Vagina (tissue), 2 donors: ENCODE data around the gene LHX1.

Source experiments
- POLR2A ChIP-seq, 2 donors: fragments of 450-650 bp; IDR thresholded peaks; one replicate each; pipeline ENCODE4 v1.6.1; 2017; ENCODE audit warnings: antibody characterized with exemption in 2 of 2, mild to moderate bottlenecking in 2 of 2, moderate library complexity in 2 of 2
- POLR2AphosphoS5 ChIP-seq, 2 donors: sonication (generic); formaldehyde crosslinking; IDR thresholded peaks; one replicate each; pipeline ENCODE4 v1.9.0; 2017; ENCODE audit warnings: antibody characterized with exemption in 2 of 2, mild to moderate bottlenecking in 2 of 2, low read depth in 1 of 2; ENCODE audit not compliant: insufficient read depth in 1 of 2
- TF ChIP-seq, protein P1 (sequence below), 3 experiments: fragments of 450-650 bp in 2 of 3; fragments of 200-600 bp in 1 of 3; sonication (generic) in 1 of 3; IDR thresholded peaks; one replicate each; pipeline ENCODE4 v1.5.1; 2017 to 2019; ENCODE audit warnings: antibody characterized with exemption in 3 of 3, mild to moderate bottlenecking in 2 of 3, moderate library complexity in 2 of 3

DNA sequence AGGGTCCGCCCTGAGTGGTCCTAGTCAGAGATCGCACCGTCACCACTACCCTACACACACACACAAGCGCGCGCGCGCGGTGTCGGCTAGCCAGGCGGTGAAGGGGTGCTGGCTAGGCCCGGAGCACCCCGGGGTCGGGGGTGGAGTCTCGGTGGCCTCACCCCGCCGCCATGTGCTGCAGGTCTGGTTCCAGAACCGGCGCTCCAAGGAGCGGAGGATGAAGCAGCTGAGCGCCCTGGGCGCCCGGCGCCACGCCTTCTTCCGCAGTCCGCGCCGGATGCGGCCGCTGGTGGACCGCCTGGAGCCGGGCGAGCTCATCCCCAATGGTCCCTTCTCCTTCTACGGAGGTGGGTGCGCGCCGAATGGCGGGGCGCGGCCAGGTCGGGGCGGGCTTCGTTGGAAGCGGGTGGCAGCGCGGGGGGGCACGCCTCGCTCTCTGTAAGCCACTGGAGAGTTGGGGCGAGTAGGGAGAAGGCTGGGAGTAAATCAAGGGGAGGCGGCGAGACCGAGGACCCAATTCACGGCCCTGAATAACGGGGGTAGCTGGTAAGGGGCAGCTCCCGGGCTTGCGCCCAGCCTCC is 4.8 kb downstream of the LHX1 start:
- no peak for TF ChIP-seq POLR2AphosphoS5 (IDR thresholded peaks at IDR 0.05; ENCODE audit: insufficient read depth in 1 of 2, low read depth in 1 of 2)
- TF ChIP-seq, protein P1, sequence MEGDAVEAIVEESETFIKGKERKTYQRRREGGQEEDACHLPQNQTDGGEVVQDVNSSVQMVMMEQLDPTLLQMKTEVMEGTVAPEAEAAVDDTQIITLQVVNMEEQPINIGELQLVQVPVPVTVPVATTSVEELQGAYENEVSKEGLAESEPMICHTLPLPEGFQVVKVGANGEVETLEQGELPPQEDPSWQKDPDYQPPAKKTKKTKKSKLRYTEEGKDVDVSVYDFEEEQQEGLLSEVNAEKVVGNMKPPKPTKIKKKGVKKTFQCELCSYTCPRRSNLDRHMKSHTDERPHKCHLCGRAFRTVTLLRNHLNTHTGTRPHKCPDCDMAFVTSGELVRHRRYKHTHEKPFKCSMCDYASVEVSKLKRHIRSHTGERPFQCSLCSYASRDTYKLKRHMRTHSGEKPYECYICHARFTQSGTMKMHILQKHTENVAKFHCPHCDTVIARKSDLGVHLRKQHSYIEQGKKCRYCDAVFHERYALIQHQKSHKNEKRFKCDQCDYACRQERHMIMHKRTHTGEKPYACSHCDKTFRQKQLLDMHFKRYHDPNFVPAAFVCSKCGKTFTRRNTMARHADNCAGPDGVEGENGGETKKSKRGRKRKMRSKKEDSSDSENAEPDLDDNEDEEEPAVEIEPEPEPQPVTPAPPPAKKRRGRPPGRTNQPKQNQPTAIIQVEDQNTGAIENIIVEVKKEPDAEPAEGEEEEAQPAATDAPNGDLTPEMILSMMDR (IDR thresholded peaks at IDR 0.05), result no peak
- no peak for TF ChIP-seq POLR2A (IDR thresholded peaks at IDR 0.05)
